Tibial nerve (tissue), 4 donors: ENCODE measurements around the gene CYBA. TPM values are rescaled to one million over a fixed set of nuclear protein-coding genes. Genes with fewer than 3 reads are reported as not detected.

Experiments used
- DNase-seq, 2 donors: peaks; one replicate each; pipeline ENCODE4 v3.0.0-alpha.2; 2019; ENCODE audit warnings: low spot score in 2 of 2
- H3K27ac ChIP-seq, 4 donors: fragments of 200-600 bp; sonication (generic) in 3 of 4; one replicate each; pipeline ENCODE4 v1.5.1; 2017 to 2019; ENCODE audit warnings: mild to moderate bottlenecking in 1 of 4
- H3K27me3 ChIP-seq, 2 donors: fragments of 200-600 bp; sonication (generic) in 1 of 2; one replicate each; pipeline versions ENCODE4 v1.5.1 to v1.6.0; 2017 to 2019
- H3K36me3 ChIP-seq, 3 donors: fragments of 200-600 bp; sonication (generic); one replicate each; pipeline ENCODE4 v1.5.1; 2018 to 2019
- H3K4me1 ChIP-seq, 4 donors: fragments of 200-600 bp; sonication (generic) in 3 of 4; one replicate each; pipeline ENCODE4 v1.5.1; 2017 to 2019
- H3K4me3 ChIP-seq, 4 donors: fragments of 200-600 bp; sonication (generic) in 3 of 4; one replicate each; pipeline ENCODE4 v1.5.1; 2017 to 2019; ENCODE audit warnings: mild to moderate bottlenecking in 1 of 4, moderate library complexity in 1 of 4
- H3K9me3 ChIP-seq, 4 donors: fragments of 200-600 bp; sonication (generic) in 3 of 4; one replicate each; pipeline ENCODE4 v1.5.1; 2017 to 2019
- EP300 ChIP-seq, 2 donors: sonication (generic); formaldehyde crosslinking; IDR thresholded peaks; one replicate each; pipeline ENCODE4 v1.6.1; 2017; ENCODE audit warnings: antibody characterized with exemption in 2 of 2, mild to moderate bottlenecking in 1 of 2
- POLR2A ChIP-seq, 2 donors: fragments of 450-650 bp; IDR thresholded peaks; one replicate each; pipeline ENCODE4 v1.6.1; 2017; ENCODE audit warnings: antibody characterized with exemption in 2 of 2, mild to moderate bottlenecking in 2 of 2, moderate library complexity in 2 of 2
- WGBS, 2 donors: methylation state at CpG; one replicate each; pipeline ENCODE4 v1.1.5; 2018; 5-methylcytosine and 5-hydroxymethylcytosine counted together
- total RNA-seq, 4 donors: library from RNA; depleted of rRNA; stranded (reverse); fragments of >200 nt; gene quantifications; one replicate each; pipeline ENCODE4 v1.1.0, GENCODE V29; 2016
- TF ChIP-seq, protein P1 (sequence below), 5 experiments: fragments of 200-600 bp in 3 of 5; fragments of 450-650 bp in 2 of 5; sonication (generic) in 3 of 5; IDR thresholded peaks; one replicate each; pipeline ENCODE4 v1.5.1; 2016 to 2019; ENCODE audit warnings: antibody characterized with exemption in 5 of 5, mild to moderate bottlenecking in 3 of 5, moderate library complexity in 2 of 5

CYBA gene
- total RNA-seq, 4 donors from 2014 or later, result 86.3 to 199 (median 121) TPM

DNA sequence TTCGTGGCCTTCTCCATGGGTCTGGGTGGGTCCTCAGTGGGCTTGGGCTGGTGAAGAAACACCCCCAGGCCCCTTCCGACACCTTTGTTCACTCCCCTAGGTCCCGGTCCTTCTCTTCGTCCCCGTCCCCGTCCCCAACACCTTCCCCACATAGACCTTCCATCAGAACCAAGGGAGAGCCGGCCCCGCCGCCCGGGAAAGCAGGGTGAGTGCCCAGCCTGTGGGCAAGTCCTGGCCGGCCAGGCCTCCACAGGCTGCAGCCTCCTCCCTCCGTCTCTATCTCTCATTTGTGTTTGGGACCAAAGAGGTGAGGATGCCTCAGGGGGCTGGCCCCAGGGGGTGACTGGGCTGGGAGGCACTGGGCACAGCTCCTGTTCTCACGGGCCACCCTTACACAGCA is 27.0 kb downstream of the CYBA start:
- Histone ChIP-seq H3K36me3 (peaks cover 0 to 84% (median 28%) of the 10 kb centered on the region in 3 donors), H3K27me3 (no peaks in the 10 kb centered on the region), H3K9me3 (no peaks in the 10 kb centered on the region), H3K27ac (no peak overlapping the region), H3K4me3 (no peak overlapping the region), H3K4me1 (peaks cover 0 to 3% (median 0%) of the 10 kb centered on the region in 4 donors)
- TF ChIP-seq POLR2A (IDR thresholded peaks at IDR 0.05) (no peak), EP300 (IDR thresholded peaks at IDR 0.05) (no peak)
- TF ChIP-seq, protein P1, sequence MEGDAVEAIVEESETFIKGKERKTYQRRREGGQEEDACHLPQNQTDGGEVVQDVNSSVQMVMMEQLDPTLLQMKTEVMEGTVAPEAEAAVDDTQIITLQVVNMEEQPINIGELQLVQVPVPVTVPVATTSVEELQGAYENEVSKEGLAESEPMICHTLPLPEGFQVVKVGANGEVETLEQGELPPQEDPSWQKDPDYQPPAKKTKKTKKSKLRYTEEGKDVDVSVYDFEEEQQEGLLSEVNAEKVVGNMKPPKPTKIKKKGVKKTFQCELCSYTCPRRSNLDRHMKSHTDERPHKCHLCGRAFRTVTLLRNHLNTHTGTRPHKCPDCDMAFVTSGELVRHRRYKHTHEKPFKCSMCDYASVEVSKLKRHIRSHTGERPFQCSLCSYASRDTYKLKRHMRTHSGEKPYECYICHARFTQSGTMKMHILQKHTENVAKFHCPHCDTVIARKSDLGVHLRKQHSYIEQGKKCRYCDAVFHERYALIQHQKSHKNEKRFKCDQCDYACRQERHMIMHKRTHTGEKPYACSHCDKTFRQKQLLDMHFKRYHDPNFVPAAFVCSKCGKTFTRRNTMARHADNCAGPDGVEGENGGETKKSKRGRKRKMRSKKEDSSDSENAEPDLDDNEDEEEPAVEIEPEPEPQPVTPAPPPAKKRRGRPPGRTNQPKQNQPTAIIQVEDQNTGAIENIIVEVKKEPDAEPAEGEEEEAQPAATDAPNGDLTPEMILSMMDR (IDR thresholded peaks at IDR 0.05), result no peak
- no peak for DNase-seq
- WGBS, 2 donors, result 92 to 94% methylated on average over 13 of the region's 13 CpGs

DNA sequence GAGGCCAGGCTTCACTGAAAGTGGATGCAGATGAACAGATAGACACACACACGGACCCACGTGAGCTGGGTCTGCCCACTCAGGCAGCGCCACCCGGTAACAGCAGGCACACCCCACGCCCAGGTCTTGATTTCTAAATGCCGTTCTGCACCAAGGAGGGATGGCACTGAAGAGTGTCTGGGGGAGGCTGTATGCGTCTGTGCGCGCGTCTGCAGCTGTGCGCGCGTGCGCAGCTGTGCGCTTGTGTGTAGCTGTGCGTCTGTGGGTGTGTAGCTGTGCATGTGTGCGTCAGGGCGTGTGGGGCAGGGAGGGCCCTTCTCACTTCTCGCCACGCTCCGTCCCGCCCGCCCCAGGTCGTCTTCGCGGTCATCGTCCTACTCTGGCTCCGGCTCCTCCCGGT is 28.0 kb downstream of the CYBA start:
- H3K4me3 ChIP-seq, result no peak overlapping the region
- WGBS, 2 donors, result 92 to 98% methylated on average over 29 of the region's 29 CpGs
- H3K27me3 ChIP-seq, result no peaks in the 10 kb centered on the region
- H3K36me3 ChIP-seq, result peaks cover 0 to 78% (median 28%) of the 10 kb centered on the region in 3 donors
- no peak for DNase-seq
- H3K27ac ChIP-seq, result no peak overlapping the region
- TF ChIP-seq EP300 (IDR thresholded peaks at IDR 0.05) (no peak), POLR2A (IDR thresholded peaks at IDR 0.05) (no peak)
- TF ChIP-seq, protein P1 (IDR thresholded peaks at IDR 0.05), result no peak
- peaks cover 0 to 10% (median 0%) of the 10 kb centered on the region in 4 donors for H3K4me1 ChIP-seq
- H3K9me3 ChIP-seq, result no peaks in the 10 kb centered on the region

DNA sequence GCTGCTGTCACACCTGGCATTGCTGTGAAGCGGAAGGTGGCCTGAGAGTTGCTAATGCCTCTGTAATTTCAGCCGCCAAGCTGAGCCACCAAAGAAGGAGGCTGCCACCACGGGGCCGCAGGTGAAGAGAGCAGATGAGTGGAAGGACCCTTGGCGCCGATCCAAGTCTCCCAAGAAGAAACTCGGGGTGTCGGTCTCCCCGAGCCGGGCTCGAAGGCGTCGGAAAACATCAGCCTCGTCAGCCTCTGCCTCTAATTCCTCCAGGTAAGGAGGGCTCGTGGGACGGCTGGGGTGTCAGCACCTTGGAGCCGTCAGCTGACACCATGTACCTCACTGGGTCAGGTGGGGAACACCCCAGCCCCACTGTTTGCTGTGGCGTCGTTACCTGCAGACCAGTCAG is 28.7 kb downstream of the CYBA start:
- Histone ChIP-seq H3K4me1 (peaks cover 0 to 10% (median 0%) of the 10 kb centered on the region in 4 donors), H3K27me3 (no peaks in the 10 kb centered on the region), H3K27ac (no peak overlapping the region), H3K9me3 (no peaks in the 10 kb centered on the region), H3K36me3 (peaks cover 0 to 77% (median 28%) of the 10 kb centered on the region in 3 donors), H3K4me3 (no peak overlapping the region)
- DNase-seq, result no peak
- 89 to 93% methylated on average over 18 to 19 of the region's 19 CpGs for WGBS, 2 donors
- TF ChIP-seq, protein P1 (IDR thresholded peaks at IDR 0.05), result no peak
- TF ChIP-seq POLR2A (IDR thresholded peaks at IDR 0.05), result no peak
- TF ChIP-seq EP300 (IDR thresholded peaks at IDR 0.05), result no peak

DNA sequence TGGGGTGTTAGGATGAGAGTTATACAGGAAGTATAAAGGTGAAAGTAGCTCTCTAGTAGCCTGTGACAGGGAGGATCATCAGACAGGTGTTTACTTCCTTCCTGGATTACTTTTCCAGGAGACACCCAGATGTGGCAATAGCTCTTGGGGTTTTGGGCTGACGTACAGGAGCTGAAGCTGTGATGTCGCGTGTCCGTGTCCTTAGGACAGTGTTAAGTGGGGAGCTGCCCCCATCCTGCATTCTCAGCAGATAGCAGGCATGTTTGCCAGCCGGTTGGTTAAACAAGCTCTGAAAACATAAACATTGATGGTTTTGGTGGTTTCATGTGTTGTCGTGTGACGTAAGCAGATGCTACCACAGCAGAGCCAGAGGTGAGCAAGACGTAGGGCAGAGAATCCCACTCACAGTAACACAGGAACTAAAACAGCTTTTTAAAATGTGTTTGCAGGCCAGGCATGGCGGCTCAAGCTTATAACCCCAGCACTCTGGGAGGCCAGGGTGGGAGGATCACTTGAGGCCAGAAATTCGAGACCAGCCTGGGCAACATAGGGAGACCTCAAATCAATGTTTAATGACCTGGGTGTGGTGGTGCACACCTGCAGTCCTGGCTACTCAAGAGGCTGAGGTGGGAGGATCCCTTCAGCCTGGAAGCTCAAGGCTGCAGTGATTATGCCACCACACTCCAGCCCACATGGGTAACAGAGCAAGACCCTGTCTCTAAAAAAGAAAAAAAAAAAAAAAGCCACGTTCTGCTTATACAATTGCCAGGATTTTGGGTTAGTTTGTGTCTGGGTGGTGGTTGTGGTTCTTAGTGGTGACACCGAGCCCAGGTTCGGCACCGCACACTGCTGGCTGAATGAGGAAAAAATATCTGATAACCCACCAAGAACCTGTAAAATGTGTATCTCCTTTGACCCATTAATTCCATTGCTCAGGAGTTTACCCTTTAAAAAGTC is 30.7 kb downstream of the CYBA start:
- 93% methylated on average over 14 of the region's 14 CpGs for WGBS, 2 donors
- H3K9me3 ChIP-seq, result no peaks in the 10 kb centered on the region
- no peaks in the 10 kb centered on the region for H3K27me3 ChIP-seq
- H3K4me1 ChIP-seq, result peaks cover 0 to 20% (median 0%) of the 10 kb centered on the region in 4 donors
- peak overlapping the region in 1 of 4 donors; percentile 48 for H3K27ac ChIP-seq
- DNase-seq, result no peak
- peaks cover 0 to 65% (median 28%) of the 10 kb centered on the region in 3 donors for H3K36me3 ChIP-seq
- no peak overlapping the region for H3K4me3 ChIP-seq
- TF ChIP-seq, protein P1 (IDR thresholded peaks at IDR 0.05), result no peak
- TF ChIP-seq POLR2A (IDR thresholded peaks at IDR 0.05) (no peak), EP300 (IDR thresholded peaks at IDR 0.05) (no peak)
